SKM-1 (cell line): ENCODE results near the gene URI1.

Experiments used
- DNase-seq: peaks from one replicate; lab custom pipeline; 2025; ENCODE audit not compliant: unreplicated experiment; lab: John Stamatoyannopoulos, UW

URI1 gene

DNA sequence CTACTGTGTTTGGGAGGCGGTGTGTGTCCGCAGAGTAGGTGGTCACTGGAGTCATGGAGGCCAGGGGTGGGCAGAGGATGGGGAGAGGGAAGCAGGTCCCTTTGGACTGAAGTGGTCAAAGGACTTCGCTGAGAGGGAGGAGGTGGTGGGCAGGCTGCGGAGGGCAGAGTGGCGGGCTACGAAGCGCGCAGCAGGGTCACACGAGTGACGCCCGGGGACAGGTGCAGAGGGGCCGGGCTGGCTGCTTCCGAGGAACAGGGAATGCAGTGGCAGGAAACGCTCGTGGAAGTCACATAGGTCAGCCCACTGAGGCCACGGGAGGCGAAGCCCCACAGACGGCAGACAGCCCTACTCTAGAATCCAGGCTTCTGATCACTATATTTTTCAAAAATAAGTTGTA lies 111.5 kb downstream of the URI1 start:
- no peak for DNase-seq

DNA sequence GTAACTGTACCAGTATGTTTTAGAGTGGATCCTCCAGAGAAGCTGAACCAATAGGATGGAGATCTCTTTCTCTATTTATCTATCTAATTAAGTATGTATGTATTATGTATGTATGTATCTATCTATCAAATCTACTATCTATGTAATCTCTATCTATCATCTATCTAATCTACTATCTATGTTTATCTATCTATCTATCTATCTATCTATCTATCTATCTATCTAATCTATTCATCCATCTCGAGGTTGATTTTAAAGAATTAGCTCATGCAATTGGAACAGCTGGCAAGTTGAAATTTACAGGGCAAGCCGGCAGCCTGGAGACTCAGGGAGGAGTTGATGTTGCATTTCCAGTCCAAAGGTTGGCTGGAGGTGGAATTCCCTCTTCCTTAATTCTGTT lies 112.2 kb downstream of the URI1 start:
- no peak for DNase-seq

DNA sequence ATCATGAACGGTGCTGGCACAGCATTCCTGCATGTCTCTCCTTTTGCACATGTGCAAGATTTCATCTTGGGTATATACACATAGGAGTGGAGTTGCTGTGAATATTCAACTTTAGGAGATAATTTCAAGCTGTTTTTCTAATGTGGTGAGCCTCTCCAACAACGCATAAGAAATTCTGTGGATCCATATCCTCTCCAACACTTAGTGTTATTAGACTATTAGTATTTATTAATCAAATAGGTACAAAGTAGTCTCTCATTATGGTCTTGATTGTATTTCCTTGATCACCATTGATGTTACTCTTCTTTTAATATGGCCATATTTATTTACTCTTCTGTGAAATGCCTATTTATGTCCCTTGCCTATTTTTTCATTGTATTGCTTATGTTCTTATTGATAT lies 114.5 kb downstream of the URI1 start:
- DNase-seq: no peak

DNA sequence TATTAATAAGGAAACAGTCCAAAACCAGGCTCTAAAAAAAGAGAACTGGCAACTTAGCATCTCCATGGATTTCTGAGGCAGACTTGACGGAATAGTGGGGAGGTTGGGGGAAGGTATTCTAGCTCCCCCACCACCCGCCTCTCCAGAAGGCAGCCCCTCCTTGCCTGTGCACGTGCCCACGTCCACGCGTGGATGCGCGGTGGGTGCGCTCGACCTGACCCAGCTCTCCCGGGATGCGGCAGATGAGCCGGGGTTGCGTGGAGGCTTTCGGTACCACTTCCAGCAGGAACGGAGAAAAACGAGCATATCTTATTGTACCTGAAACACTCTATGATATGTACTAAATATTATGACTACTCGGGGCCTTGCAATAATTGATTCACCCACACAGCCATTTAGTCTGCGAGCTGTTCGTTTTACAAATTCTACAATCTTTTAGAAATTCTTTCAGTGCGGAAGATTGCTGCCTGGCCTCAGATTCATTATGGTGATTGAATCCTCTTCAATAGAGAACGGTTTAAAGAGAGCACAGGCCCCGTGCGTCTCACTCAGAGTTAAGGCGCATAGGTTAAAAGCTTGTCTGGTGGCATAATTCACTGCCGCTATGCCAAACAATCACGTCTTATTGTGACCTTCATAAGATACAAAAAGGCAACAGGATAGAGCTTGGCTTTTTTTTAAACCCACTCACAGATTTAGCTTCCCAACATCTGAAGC lies 117.9 kb downstream of the URI1 start:
- no peak for DNase-seq

DNA sequence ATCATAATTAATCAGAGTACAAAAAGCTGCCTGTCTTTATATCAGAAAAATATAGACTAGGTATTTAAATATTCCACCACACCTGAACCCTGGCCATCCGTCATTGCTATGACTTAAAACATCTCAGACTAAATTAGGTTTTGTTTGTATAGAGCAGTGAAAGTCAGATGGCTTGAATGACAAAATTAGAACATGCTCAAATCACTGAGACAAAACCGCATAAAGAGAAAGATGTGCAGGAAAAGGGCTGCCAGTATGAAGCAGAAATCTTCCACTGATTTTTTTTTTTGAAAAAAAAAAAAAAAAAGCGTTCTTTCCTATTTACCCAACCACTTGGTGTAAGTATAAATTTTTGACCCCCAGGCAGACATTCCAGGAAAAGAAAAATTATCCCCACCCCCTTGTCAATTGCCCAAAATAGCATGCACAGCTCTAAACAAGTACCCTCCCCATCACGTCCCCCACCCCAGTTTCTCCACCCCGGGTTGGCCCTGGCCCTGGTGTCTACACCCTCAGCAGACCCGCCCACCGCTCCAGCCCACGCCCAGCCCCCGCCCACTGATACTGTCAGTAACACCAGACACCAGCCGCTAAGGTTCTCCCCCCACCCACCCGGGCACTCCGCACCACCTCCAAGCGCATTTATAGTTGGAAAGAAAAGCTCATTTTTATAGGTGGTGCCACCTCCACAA lies 118.6 kb downstream of the URI1 start:
- DNase-seq: no peak

DNA sequence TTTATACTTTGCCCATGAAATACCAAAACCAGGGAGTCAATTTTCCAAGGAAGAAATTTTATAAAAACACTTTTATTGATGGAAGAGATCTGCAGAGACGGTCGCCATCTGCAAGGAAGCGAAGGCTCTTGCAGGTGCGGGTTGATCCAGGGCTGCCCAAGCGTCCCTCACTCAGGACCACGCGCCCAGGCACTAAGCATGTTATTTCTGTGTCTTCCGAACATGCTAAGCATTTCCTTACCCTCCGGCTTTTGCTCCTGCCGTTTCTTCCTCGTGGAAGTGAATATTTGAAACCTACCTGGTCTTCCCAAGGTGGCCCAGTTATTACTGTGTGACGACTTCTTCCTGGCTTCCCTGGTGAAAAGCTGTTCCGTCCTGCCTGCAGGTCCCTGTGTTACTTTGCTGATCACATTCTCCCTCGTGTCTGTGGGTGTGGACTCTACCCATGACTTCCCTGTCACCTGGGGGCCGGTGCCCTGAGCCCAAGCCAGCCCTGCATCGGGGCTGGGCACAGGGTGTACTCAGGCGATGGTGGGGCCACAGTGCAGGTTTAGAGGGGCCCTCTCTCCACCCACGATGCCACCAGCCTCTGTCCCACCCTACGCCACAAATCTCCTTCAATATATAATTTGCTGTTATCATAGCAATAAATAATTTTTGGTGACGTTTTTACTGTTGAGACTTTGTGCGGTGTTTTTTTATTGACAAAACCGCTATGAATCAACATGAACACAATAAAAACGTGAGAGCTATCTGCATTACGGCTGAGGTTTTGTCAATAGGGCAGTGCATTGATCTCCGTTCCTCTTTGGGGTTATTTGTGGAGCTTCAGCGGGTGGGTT lies 119.4 kb downstream of the URI1 start:
- no peak for DNase-seq

DNA sequence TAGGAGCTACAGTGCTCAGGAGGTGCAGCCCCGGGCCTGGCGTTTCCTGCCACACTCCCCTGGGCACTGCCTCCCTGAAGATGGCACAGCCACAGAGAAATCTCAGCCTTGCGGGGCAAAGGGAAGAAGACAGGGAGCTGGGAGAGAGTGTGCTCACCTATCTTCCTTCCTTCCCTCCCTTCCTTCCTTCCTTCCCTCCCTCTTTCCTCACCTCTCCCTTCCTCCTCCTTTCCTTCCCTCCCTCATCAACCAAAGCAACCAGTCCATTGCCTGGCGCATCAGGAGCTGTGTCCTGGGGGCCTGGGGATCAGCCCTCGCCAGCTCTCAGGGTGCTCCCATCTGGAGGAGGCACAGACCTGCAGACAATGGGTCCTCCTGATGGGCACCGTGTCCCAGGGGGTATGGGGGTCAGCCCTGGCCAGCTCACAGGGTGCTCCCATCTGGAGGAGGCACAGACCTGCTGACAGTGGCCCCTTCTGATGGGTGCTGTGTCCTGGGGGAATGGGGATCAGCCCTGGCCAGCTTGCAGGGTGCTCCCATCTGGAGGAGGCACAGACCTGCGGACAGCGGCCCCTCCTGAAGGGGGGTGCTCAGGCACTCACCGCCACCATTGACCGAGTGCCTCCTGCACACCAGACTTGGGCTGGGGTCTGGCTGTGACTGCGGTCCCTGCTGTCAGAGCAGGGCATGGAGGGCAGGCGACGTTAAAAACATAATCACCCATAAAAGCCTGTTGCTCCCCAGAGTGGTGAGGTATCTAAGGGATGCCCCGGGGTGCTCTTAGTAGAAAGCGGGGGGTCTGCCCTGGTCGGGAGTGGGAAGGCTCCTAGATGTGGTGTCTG lies 120.2 kb downstream of the URI1 start:
- no peak for DNase-seq

- DNase-seq: no peak
Observed at GRCh38 chr19:30062907-30063649, 121.0 kb downstream of the URI1 start.

DNA sequence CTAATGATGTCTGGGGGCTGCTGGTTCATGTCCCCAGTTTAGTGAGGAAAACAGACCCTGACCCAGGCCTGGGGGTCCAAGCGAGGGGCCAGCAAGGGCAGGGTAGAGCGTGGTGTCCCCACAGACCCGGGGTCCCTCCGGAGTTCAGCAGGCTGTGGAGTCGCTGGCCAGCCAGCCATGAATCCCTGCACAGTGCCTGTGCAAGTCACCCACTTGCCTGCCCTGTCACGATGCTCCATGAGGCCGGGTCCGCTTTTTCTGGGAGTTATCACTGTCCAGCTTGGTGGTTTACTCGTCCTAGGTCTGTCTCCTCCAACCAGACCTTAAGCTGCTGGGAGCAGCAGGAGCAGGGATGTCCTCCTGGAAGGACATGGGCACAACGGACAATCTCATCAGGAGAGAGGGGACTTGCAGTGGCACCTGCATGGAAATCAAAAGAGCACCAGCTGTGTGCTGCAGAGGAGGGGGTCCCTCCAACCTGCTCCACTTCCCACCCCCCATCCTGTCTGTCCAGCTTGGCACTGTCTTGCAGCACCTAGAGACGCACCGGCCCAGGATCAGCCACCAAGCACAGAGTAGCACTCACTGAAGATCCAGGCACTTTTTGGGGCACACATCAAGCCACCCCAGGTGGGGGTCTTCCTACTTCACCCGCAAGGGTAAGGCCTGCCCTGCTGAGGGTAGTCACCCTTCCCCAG lies 121.8 kb downstream of the URI1 start:
- DNase-seq: no peak

DNA sequence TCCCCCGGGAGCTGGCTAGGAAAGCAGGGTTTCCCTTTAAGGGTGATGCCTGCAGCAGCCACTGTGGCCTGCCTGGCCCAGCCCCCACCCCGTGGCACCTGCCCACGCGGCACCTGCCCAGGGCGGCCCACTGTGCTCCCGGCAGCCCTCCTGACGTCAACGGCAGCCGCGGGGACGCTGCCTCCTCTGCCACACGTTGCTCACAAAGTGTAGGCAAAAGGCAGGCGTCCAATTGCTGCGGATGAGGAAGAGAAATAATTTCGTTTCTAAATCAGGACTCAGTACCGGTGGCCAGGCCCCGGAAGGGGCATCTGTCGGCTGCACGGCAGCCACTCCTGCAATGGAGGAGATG lies 122.3 kb downstream of the URI1 start:
- DNase-seq: no peak

DNA sequence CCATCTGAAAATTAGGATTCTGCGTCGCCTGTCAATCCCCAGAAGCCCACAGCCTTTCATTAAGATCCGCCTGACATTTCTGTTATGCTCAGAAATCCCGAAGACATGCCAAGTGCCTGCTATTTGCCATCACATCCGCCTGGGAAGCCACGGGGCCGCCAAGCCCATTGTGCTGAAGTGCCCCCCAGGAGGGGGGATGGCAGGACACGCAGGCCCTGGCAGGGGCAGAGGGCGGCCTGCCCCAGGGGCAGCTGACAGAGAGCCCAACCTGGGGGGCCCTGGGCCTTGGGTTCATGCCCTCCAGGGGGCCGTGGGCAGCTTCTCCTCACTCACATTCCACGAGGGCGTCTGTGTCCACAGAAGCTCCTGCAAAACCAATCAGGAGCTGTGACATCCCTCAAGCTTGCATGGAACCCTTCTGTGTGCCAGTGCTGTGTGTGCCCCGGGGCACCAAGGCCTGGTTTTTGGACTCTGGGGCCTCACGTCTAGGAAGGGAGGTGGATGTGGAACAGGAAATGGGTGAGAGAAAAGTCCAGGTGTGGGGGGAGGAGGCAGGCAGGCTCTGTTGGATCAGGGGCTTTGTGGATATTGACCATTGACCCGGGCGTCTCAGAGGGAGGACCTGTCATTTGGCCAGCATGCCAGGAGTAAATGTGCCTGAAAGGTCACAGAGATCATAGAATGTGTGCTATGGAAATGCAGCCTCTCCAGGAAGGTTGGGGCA lies 122.9 kb downstream of the URI1 start:
- DNase-seq: no peak

DNA sequence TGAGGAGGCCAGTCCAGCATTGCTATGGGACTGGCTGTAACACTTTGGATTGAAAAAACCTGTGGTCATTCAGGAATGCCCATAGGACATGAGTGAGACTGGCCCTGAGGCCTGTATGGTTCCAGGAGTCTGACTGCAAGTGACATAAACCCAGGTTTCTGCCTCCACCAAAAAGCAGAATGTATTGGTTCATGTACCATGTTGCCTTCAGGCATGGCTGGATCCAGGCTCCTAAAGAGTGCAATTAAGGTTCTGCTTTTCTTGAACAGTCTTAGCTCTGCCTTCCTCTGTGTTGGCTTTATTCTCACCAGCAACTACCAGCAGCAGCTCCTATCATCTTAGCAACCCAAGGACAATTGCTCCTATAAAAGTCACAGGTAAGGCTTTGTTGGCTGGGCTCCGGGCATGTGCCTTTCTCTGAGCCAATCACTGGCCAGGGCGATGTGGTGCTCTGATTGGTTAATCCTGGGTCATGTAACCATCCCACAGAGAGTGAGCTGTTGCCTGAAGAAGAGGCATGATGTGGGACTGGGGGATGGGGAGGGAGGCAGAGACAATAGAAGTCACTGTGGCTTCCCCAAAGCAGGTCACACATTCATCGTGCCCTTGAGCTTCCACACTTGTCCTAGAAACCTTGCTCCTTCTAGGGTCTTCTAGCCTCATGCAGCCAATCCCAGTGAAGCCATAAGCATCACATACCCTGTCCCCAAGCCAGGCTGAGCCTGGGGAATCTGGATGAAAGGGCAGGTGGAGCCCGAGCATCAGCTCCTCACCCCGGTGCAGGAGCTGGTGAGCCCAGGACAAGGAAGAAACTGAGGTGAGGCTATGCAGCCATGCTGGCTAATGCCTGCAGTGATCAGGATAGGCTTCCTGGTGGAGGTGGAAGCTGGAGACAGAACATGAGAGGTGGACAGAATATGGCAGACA lies 123.9 kb downstream of the URI1 start:
- DNase-seq: no peak
